Measurements from ENCODE around the gene KRT71. TPM values are rescaled to one million over a fixed set of nuclear protein-coding genes. Genes with fewer than 3 reads are reported as not detected.

The KRT71 gene
- total and polyA plus RNA-seq, 2 of the 8 experiments (the other 6 are each of a cell fraction or from before 2014, with no cell fraction given) = not detected

GRCh38 chr12:52559979-52560378 is 7.0 kb upstream of the KRT71 start:
- no peak overlapping the region for H2BK12ac ChIP-seq (ENCODE audit: low read depth, low read length)
- H4K91ac ChIP-seq (replicated peaks; ENCODE audit: insufficient read length, low read length) = no peak overlapping the region
- H3K9ac ChIP-seq (replicated peaks in 1 of 4; ENCODE audit: extremely low read depth in 1 of 4, low read depth in 3 of 4, low read length in 3 of 4) = no peak overlapping the region
- H4K8ac ChIP-seq (ENCODE audit: extremely low read depth, insufficient read depth, low read length) = no peak overlapping the region
- WGBS, 2 experiments (ENCODE audit: extremely low coverage in 1 of 2, insufficient coverage in 1 of 2, insufficient read length in 1 of 2, insufficient replicate concordance in 2 of 2, low coverage in 1 of 2, low lambda C conversion rate in 2 of 2, missing lambda C conversion rate in 1 of 2) = 94% methylated on average over 4 of the region's 4 CpGs; no CpG with 5 or more reads in 1 of the 2 experiments
- no peak overlapping the region for H2AK5ac ChIP-seq (ENCODE audit: low read depth, low read length)
- no peak overlapping the region for H3K56ac ChIP-seq (replicated peaks; ENCODE audit: insufficient read length, low read depth, low read length)
- no peak overlapping the region for H3K4me2 ChIP-seq (ENCODE audit: insufficient read depth in 1 of 2, low read depth in 2 of 2, low read length in 2 of 2)
- no peaks in the 10 kb centered on the region for H3K9me3 ChIP-seq (ENCODE audit: insufficient read depth in 2 of 2, low read depth in 1 of 2, low read length in 1 of 2)
- H3K4ac ChIP-seq (replicated peaks; ENCODE audit: insufficient read length, low read depth, low read length) = no peak overlapping the region
- no peaks in the 10 kb centered on the region for H3K4me1 ChIP-seq (replicated peaks in 1 of 4; ENCODE audit: control insufficient read depth in 3 of 4, insufficient read depth in 4 of 4, low read length in 3 of 4)
- FAIRE-seq = no peak
- ChIA-PET POLR2A (ENCODE audit: partially characterized antibody) (interaction anchor here (0.6 kb wide), 1 partner anchor 110 kb away, joined by 3 read pairs; no protein-coding TSS in a partner anchor), CTCF (ENCODE audit: partially characterized antibody) (interaction anchor here (1.2 to 8.3 kb wide), 10 partner anchors 10 to 309 kb away, joined by 3 to 47 read pairs (median 6); no protein-coding TSS in a partner anchor)
- no peaks in the 10 kb centered on the region for H3K23me2 ChIP-seq (ENCODE audit: low read depth, low read length)
- H3K27me3 ChIP-seq (replicated peaks in 1 of 4; ENCODE audit: control insufficient read depth in 3 of 4, extremely low read depth in 1 of 4, insufficient read depth in 3 of 4, low read length in 3 of 4) = no peaks in the 10 kb centered on the region
- no peak overlapping the region for H2BK5ac ChIP-seq (ENCODE audit: low read depth, low read length)
- H2BK20ac ChIP-seq (ENCODE audit: low read length) = no peak overlapping the region
- no peak for TF ChIP-seq ASH2L (IDR thresholded peaks at IDR 0.05; ENCODE audit: low read length)
- no peak for TF ChIP-seq SIX5 (IDR thresholded peaks at IDR 0.05; ENCODE audit: low read depth, low read length)
- no peak for TF ChIP-seq TAF7 (optimal IDR thresholded peaks at IDR 0.05; ENCODE audit: borderline replicate concordance, low read depth, low read length)
- TF ChIP-seq CBX5 (IDR thresholded peaks at IDR 0.05; ENCODE audit: low read depth, low read length) = no peak
- TF ChIP-seq CHD1 (IDR thresholded peaks at IDR 0.05; ENCODE audit: low read depth, low read length) = no peak
- no peak overlapping the region for H3K27ac ChIP-seq (ENCODE audit: low read depth, low read length)
- no peaks in the 10 kb centered on the region for H3K79me1 ChIP-seq (ENCODE audit: low read depth, low read length)
- no peak overlapping the region for H2BK15ac ChIP-seq (ENCODE audit: low read length)
- no peak overlapping the region for H4K5ac ChIP-seq (ENCODE audit: insufficient read length, low read depth, low read length)
- no peak overlapping the region for H3K23ac ChIP-seq (ENCODE audit: insufficient read length)
- H2AFZ ChIP-seq (ENCODE audit: low read length) = no peak overlapping the region
- H4K20me1 ChIP-seq (replicated peaks in 1 of 2; ENCODE audit: control insufficient read depth in 1 of 2, insufficient read depth in 2 of 2, low read length in 2 of 2) = no peaks in the 10 kb centered on the region
- H3K18ac ChIP-seq (ENCODE audit: extremely low read depth, low read length) = no peak overlapping the region
- no peaks in the 10 kb centered on the region for H3K79me2 ChIP-seq (ENCODE audit: control insufficient read depth in 1 of 2, insufficient read depth in 2 of 2, low read length in 2 of 2)
- no peak overlapping the region for H3K4me3 ChIP-seq (ENCODE audit: extremely low read depth in 1 of 4, insufficient read depth in 2 of 4, low read depth in 3 of 4, low read length in 4 of 4)
- H2BK120ac ChIP-seq (replicated peaks; ENCODE audit: low read depth, low read length) = no peak overlapping the region
- no peak overlapping the region for H3K14ac ChIP-seq (ENCODE audit: insufficient read length)
- no peak for DNase-seq (ENCODE audit: low read depth in 1 of 2, low spot score in 2 of 2)
- H3K36me3 ChIP-seq (ENCODE audit: control insufficient read depth in 2 of 4, insufficient read depth in 4 of 4, low read length in 3 of 4) = no peaks in the 10 kb centered on the region

All from H1 (cell line).